BE2C (cell line): ENCODE results near the gene PHACTR1.
"Not testable (repeated sequence)": the region's sequence is repeated elsewhere in the genome, so short reads cannot be mapped to it uniquely, and the experiment has no call there.

Experiments used
- DNase-seq: peaks from one replicate; pipeline ENCODE4 v3.0.0-alpha.2; 2020
- H3K27me3 ChIP-seq: fragments of 250-450 bp; sonication (Bioruptor Pico); 2 replicates; pipeline ENCODE4 v1.5.1; 2020; ENCODE audit warnings: mild to moderate bottlenecking
- H3K36me3 ChIP-seq: fragments of 250-450 bp; sonication (Bioruptor Pico); 2 replicates; pipeline ENCODE4 v1.5.1; 2020; ENCODE audit warnings: mild to moderate bottlenecking
- H3K4me1 ChIP-seq: fragments of 250-450 bp; sonication (Bioruptor Pico); 2 replicates; pipeline ENCODE4 v1.5.1; 2020
- H3K4me3 ChIP-seq: 2 replicates; pipeline ENCODE4 v1.5.1; 2011; ENCODE audit warnings: low read depth, low read length
- H3K9me3 ChIP-seq: fragments of 250-450 bp; sonication (Bioruptor Pico); 2 replicates; pipeline ENCODE4 v1.5.1; 2020
- CTCF ChIP-seq: IDR thresholded peaks from 2 replicates; pipeline ENCODE4 v1.5.1; 2012; ENCODE audit warnings: mild to moderate bottlenecking, low read depth, low read length

PHACTR1 gene

DNA sequence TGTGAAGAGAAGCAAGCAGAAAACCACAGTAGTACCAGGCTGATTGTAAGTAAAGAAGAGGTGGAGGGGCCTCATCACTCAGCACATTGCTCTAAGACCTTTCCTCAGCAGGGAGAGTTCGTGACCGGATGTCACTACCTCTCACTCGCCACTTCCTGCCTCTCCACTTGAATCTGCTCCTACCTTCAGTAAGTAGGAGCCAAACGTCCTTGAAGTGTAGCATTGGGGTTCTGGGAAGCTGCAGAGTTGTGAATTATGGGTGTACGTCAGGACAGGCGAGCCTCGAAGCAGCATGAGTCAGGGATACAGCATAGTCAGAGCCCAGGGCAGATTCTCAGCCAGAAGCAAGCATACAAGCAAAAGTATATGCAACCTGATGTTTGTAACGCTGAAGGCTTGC lies 224.9 kb downstream of the PHACTR1 start:
- Histone ChIP-seq H3K4me3 (no peak overlapping the region), H3K4me1 (no peaks in the 10 kb centered on the region), H3K9me3 (no peaks in the 10 kb centered on the region), H3K36me3 (no peaks in the 10 kb centered on the region), H3K27me3 (no peaks in the 10 kb centered on the region)
- no peak for TF ChIP-seq CTCF
- no peak for DNase-seq

DNA sequence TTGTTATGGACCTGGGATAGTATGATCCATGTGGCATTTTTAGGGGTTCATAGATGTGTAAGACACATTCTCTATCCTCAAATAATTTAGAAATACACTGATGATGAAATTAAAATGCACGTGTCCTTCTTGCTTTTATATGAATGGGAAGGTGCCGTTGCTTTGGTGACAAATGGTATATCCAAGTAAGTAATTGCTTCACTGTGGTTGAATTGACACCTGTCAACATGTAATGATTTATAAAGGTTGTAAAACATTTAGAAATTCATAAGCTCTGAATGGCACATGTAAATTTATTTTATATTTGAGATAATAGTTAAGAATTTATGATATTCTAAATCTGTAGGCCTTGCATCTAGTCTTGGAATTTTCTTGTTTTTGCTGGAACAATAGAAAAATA lies 227.0 kb downstream of the PHACTR1 start:
- H3K27me3 ChIP-seq: no peaks in the 10 kb centered on the region
- no peaks in the 10 kb centered on the region for H3K36me3 ChIP-seq
- DNase-seq: no peak
- TF ChIP-seq CTCF: no peak
- no peak overlapping the region for H3K4me3 ChIP-seq
- H3K4me1 ChIP-seq: no peaks in the 10 kb centered on the region
- H3K9me3 ChIP-seq: no peaks in the 10 kb centered on the region

DNA sequence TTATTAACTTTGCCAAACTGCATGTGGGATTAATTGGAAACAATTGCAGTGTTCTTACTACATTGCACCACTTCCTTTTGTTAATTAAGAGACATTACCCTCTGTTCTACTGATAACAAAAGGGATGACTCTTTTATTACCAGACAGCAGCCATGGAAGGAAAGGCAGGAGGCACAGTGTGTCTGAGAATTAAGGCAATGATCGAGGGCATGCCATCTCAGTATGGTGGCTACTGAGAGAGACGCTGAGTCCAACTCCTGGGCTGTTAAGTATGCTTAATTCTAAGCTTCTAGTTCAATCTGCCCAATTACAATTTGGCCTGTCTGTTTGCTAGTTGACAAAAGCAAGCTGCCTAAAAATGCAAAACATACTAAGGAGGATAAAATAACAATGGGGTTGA lies 227.4 kb downstream of the PHACTR1 start:
- Histone ChIP-seq H3K4me1 (no peaks in the 10 kb centered on the region), H3K27me3 (no peaks in the 10 kb centered on the region), H3K9me3 (no peaks in the 10 kb centered on the region), H3K36me3 (no peaks in the 10 kb centered on the region), H3K4me3 (no peak overlapping the region)
- no peak for TF ChIP-seq CTCF
- DNase-seq: no peak

- not testable (repeated sequence) for H3K9me3 ChIP-seq, H3K4me1 ChIP-seq, H3K4me3 ChIP-seq, H3K36me3 ChIP-seq, H3K27me3 ChIP-seq, DNase-seq
These were observed 228.0 kb downstream of the PHACTR1 start for GRCh38 chr6:12944528-12944927.

GRCh38 chr6:12947151-12947871 lies 230.7 kb downstream of the PHACTR1 start:
- H3K4me1 ChIP-seq: no peaks in the 10 kb centered on the region
- H3K36me3 ChIP-seq: no peaks in the 10 kb centered on the region
- no peak overlapping the region for H3K4me3 ChIP-seq
- H3K9me3 ChIP-seq: no peaks in the 10 kb centered on the region
- DNase-seq: no peak
- H3K27me3 ChIP-seq: no peaks in the 10 kb centered on the region; the same call in 1 of the 2 replicates
- TF ChIP-seq CTCF: no peak

GRCh38 chr6:12947967-12948366 lies 231.4 kb downstream of the PHACTR1 start:
- Histone ChIP-seq H3K4me3 (no peak overlapping the region), H3K27me3 (no peaks in the 10 kb centered on the region; the same call in 1 of the 2 replicates), H3K36me3 (no peaks in the 10 kb centered on the region), H3K4me1 (no peaks in the 10 kb centered on the region), H3K9me3 (no peaks in the 10 kb centered on the region)
- TF ChIP-seq CTCF: no peak
- no peak for DNase-seq
